HepG2 (cell line): ENCODE results near the gene TRIO. TPM values are rescaled to one million over a fixed set of nuclear protein-coding genes. Genes with fewer than 3 reads are reported as not detected.

ENCODE experiments used
- ATAC-seq: fragments of 200-7000 bp; cut with Tn5 transposase; 3 replicates; pipeline ENCODE4 v1.9.1; 2020; ENCODE audit warnings: mild to moderate bottlenecking, moderate library complexity
- BruUV-seq: library from RNA; stranded (reverse); fragments of 400-500 nt; replicated peaks from 2 replicates; lab custom pipeline; 2021; lab: Mats Ljungman, UMichigan
- CTCF ChIA-PET: fragments of 300-600 bp; formaldehyde crosslinking; extraction: SDS; loops from one replicate; lab custom pipeline; 2021; ENCODE audit warnings: low total read pairs, inconsistent platforms, low intra/inter-chr PET ratio; lab: Yijun Ruan, JAX
- POLR2A ChIA-PET: fragments of 350-600 bp; sonication (Branson Sonifier 250); formaldehyde crosslinking; loops from one replicate; lab custom pipeline; 2020; ENCODE audit warnings: antibody characterized with exemption, inconsistent platforms; lab: Yijun Ruan, JAX
- DNase-seq: peaks from one replicate; pipeline ENCODE4 v3.0.0-alpha.2; 2015; ENCODE audit warnings: low spot score
- FAIRE-seq: peaks from 3 replicates; lab custom pipeline; 2011; peaks lifted over from hg19 to GRCh38; lab: Jason Lieb, UNC
- H2AFZ ChIP-seq: one replicate; pipeline ENCODE4 v1.6.1; 2011; ENCODE audit warnings: low read length, inconsistent platforms
- H3K27ac ChIP-seq: fragments of 300-600 bp; 3 replicates; pipeline ENCODE4 v1.8.0; 2011; ENCODE audit warnings: mixed run types, mild to moderate bottlenecking, mixed read lengths, low read length, inconsistent platforms; ENCODE audit not compliant: insufficient read depth; ENCODE audit errors: extremely low read length
- H3K27me3 ChIP-seq, 2 experiments: fragments of 200-600 bp in 1 of 2; 2 replicates in 1 of 2; 3 replicates in 1 of 2; pipeline versions ENCODE4 v1.6.0 to v1.8.0; 2011; ENCODE audit warnings: low read length in 2 of 2, mild to moderate bottlenecking in 2 of 2, moderate library complexity in 2 of 2, inconsistent platforms in 1 of 2; ENCODE audit not compliant: insufficient read depth in 2 of 2, control insufficient read depth in 1 of 2
- H3K36me3 ChIP-seq, 2 experiments: fragments of 200-600 bp in 1 of 2; replicated peaks in 1 of 2; 2 replicates in 1 of 2; 3 replicates in 1 of 2; pipeline versions ENCODE4 v1.5.1 to v1.8.0; 2011; ENCODE audit warnings: low read length in 2 of 2, inconsistent platforms in 1 of 2; ENCODE audit not compliant: insufficient read depth in 2 of 2, control insufficient read depth in 1 of 2
- H3K4me1 ChIP-seq: 2 replicates; pipeline ENCODE4 v1.5.1; 2012; ENCODE audit warnings: low read length, inconsistent platforms; ENCODE audit not compliant: insufficient read depth
- H3K4me2 ChIP-seq: 2 replicates; pipeline ENCODE4 v1.6.0; 2011; ENCODE audit warnings: low read depth, low read length, inconsistent platforms
- H3K4me3 ChIP-seq, 3 experiments: fragments of 200-600 bp in 1 of 3; sonication (generic), shearing (Covaris generic) in 1 of 3; replicated peaks in 1 of 3; 2 replicates each; pipeline ENCODE4 v1.5.1; 2011 to 2016; ENCODE audit warnings: low read length in 3 of 3, inconsistent platforms in 2 of 3, low read depth in 2 of 3, mild to moderate bottlenecking in 2 of 3, control low read depth in 1 of 3, mixed read lengths in 1 of 3; ENCODE audit not compliant: insufficient read depth in 1 of 3
- H3K79me2 ChIP-seq: one replicate; pipeline ENCODE4 v1.6.1; 2011; ENCODE audit warnings: low read length, inconsistent platforms; ENCODE audit not compliant: insufficient read depth
- H3K9ac ChIP-seq: 2 replicates; pipeline ENCODE4 v1.6.0; 2011; ENCODE audit warnings: mild to moderate bottlenecking, low read depth, low read length, inconsistent platforms; ENCODE audit not compliant: insufficient read depth
- H3K9me3 ChIP-seq: 2 replicates; pipeline ENCODE4 v1.5.1; 2012; ENCODE audit warnings: mild to moderate bottlenecking, low read length
- H4K20me1 ChIP-seq: 2 replicates; pipeline ENCODE4 v1.6.0; 2011; ENCODE audit warnings: inconsistent platforms, mild to moderate bottlenecking, low read length, moderate library complexity; ENCODE audit not compliant: insufficient read depth
- CEBPZ ChIP-seq: IDR thresholded peaks from 2 replicates; pipeline ENCODE4 v1.6.1; 2012; ENCODE audit warnings: low read length, improper control_type of control experiment
- GTF2F1 ChIP-seq: fragments of 150-350 bp; IDR thresholded peaks from 2 replicates; pipeline ENCODE4 v1.6.1; 2014; ENCODE audit warnings: low read length
- PAF1 ChIP-seq: IDR thresholded peaks from 2 replicates; pipeline ENCODE4 v1.6.1; 2016; ENCODE audit warnings: missing genetic modification reagents, missing compliant biosample characterization
- SETDB1 ChIP-seq: sonication (generic); formaldehyde crosslinking; IDR thresholded peaks from 2 replicates; pipeline ENCODE4 v1.5.1; 2020; ENCODE audit warnings: missing genetic modification reagents, mild to moderate bottlenecking, borderline replicate concordance
- ZBTB7A ChIP-seq: sonication (generic); formaldehyde crosslinking; IDR thresholded peaks from 2 replicates; pipeline ENCODE4 v1.8.0; 2022; ENCODE audit warnings: mild to moderate bottlenecking, missing genetic modification reagents
- ZNF709 ChIP-seq: sonication (generic); formaldehyde crosslinking; IDR thresholded peaks from 2 replicates; pipeline ENCODE4 v1.5.0; 2020; ENCODE audit warnings: mild to moderate bottlenecking, missing genetic modification reagents
- WGBS: methylation state at CpG from one replicate; pipeline ENCODE4 v1.1.6; 2017; ENCODE audit warnings: low lambda C conversion rate; 5-methylcytosine and 5-hydroxymethylcytosine counted together
- in situ Hi-C: cut with HindIII; loops from 2 replicates; pipeline ENCODE4 v1.10.0; 2017; ENCODE audit warnings: low pct_unique_long_range_greater_than_20kb; ENCODE audit not compliant: extremely low pct_ligation_motif_present
- intact Hi-C: fragments of 100-400 bp; cut with micrococcal nuclease; formaldehyde crosslinking; loops from one replicate; pipeline ENCODE4 v1.10.0; 2022; ENCODE audit not compliant: unreplicated experiment
- polyA plus RNA-seq, 8 experiments: library from polyadenylated mRNA; depleted of rRNA in 3 of 8; stranded (reverse) in 7 of 8; unstranded in 1 of 8; fragments of >200 nt; fragmentation: Illumina TruSeq in 4 of 8; extraction: Trizol in 4 of 8; gene quantifications; 2 replicates each; pipeline versions ENCODE4 v1.2.1 to v1.2.3, GENCODE V29; 2011 to 2016; ENCODE audit warnings: low read depth in 4 of 8, missing spikeins in 1 of 8, mixed read lengths in 1 of 8; ENCODE audit not compliant: insufficient read depth in 1 of 8
- total RNA-seq, 5 experiments: library from RNA; depleted of rRNA; stranded (reverse); fragments of >200 nt; fragmentation: Illumina TruSeq; extraction: Trizol; gene quantifications; 2 replicates each; pipeline ENCODE4 v1.2.3, GENCODE V29; 2016; ENCODE audit warnings: low read depth in 1 of 5

The TRIO gene
- total and polyA plus RNA-seq, 2 of the 13 experiments (the other 11 are each of a cell fraction or from before 2014, with no cell fraction given): 45.2 to 45.9 TPM

GRCh38 chr5:14402424-14402823 is 259.3 kb downstream of the TRIO start:
- 98% methylated on average over 6 of the region's 6 CpGs for WGBS

More at GRCh38 chr5:14402424-14402823, 259.3 kb downstream of the TRIO start:
- TF ChIP-seq ZBTB7A: no peak
- no peak for TF ChIP-seq SETDB1 (CRISPR knock-in tag)
- TF ChIP-seq GTF2F1: no peak
- no peak for TF ChIP-seq ZNF709 (CRISPR knock-in tag)
- TF ChIP-seq CEBPZ: no peak
- no peak for TF ChIP-seq PAF1 (CRISPR knock-in tag)
- Histone ChIP-seq H3K36me3 (peaks cover 20 to 42% of the 10 kb centered on the region in 2 experiments), H3K9ac (no peak overlapping the region), H2AFZ (no peak overlapping the region), H3K4me2 (no peak overlapping the region), H3K4me3 (no peak overlapping the region), H3K9me3 (no peaks in the 10 kb centered on the region), H3K27me3 (no peaks in the 10 kb centered on the region), H4K20me1 (no peaks in the 10 kb centered on the region), H3K4me1 (no peaks in the 10 kb centered on the region), H3K79me2 (peaks cover 3% of the 10 kb centered on the region), H3K27ac (no peak overlapping the region)
- CTCF ChIA-PET: no interaction called here
- POLR2A ChIA-PET: no interaction called here
- no TSS peak for BruUV-seq
- intact Hi-C loops: no loop called here
- DNase-seq (no peak), FAIRE-seq (no peak), ATAC-seq (no peak)
- in situ Hi-C loops: no loop called here
